ENCODE measurements around the gene C1QTNF1.

DNA sequence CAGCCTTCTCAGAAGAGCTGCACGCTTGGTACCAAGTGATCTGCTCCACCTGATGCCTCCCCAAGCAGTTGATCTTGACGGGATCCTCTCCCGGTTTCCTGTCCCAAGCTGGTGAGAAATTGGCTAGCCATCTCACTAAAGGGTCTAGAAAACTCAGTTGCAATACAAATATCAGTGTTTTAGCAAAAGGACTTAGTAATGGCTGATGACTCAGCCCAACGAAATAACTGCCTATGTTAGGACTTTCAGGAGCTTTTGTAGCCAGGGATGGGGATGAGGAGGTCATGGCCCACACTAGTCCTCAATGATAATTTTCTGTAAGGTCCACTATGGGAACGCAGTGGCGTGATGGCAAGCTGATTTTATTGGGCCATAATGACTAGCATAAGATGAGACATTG lies 27.3 kb downstream of the C1QTNF1 start:
- TF ChIP-seq, protein P1, sequence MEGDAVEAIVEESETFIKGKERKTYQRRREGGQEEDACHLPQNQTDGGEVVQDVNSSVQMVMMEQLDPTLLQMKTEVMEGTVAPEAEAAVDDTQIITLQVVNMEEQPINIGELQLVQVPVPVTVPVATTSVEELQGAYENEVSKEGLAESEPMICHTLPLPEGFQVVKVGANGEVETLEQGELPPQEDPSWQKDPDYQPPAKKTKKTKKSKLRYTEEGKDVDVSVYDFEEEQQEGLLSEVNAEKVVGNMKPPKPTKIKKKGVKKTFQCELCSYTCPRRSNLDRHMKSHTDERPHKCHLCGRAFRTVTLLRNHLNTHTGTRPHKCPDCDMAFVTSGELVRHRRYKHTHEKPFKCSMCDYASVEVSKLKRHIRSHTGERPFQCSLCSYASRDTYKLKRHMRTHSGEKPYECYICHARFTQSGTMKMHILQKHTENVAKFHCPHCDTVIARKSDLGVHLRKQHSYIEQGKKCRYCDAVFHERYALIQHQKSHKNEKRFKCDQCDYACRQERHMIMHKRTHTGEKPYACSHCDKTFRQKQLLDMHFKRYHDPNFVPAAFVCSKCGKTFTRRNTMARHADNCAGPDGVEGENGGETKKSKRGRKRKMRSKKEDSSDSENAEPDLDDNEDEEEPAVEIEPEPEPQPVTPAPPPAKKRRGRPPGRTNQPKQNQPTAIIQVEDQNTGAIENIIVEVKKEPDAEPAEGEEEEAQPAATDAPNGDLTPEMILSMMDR (conservative IDR thresholded peaks at IDR 0.05; ENCODE audit: low read depth, low read length) = no peak
- TF ChIP-seq EZH2 (IDR thresholded peaks at IDR 0.05; ENCODE audit: borderline replicate concordance, low read depth, low read length, poor library complexity, severe bottlenecking) = no peak
